ENCODE data around the gene ZNF668. TPM values are rescaled to one million over a fixed set of nuclear protein-coding genes. Genes with fewer than 3 reads are reported as not detected.

ZNF668 gene
- total and polyA plus RNA-seq, 2 of the 13 experiments (the other 11 are each of a cell fraction or from before 2014, with no cell fraction given) = 3.8 to 9.8 TPM

DNA sequence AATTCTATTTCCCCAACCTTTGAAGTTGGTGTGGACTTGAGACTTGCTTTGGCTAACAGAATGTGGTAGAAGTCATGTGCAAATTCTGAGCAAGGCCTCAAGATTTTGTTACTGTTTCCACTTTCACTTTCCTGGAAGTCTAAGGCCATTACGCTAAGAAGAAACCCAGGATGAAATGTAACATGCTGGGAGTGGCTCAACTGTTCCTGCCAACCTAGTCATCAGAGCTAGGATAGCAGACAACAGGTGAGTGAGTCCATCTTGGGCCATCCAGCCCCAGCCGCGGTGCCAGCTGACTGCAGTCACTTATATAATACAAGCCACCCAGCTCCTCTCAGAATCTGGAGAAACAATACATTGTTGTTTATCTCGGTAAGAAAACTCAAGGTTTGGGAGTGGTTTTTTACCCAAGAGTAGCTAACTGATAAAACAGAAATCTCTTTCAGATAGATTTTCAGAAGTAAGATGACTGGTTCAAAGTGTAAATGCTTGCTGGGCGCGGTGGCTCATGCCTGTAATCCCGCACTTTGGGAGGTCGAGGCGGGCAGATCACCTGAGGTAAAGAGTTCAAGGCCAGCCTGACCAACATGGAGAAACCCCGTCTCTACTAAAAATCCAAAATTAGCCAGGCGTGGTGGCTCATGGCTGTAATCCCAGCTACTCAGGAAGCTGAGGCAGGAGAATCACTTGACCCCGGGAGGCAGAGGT, 51.3 kb downstream of the ZNF668 start (continued):
- TF ChIP-seq TOE1 (CRISPR knock-in tag; IDR thresholded peaks at IDR 0.05) (no peak), WIZ (CRISPR knock-in tag; IDR thresholded peaks at IDR 0.05) (no peak), PITX1 (CRISPR knock-in tag; IDR thresholded peaks at IDR 0.05) (no peak), ZNF564 (CRISPR knock-in tag; IDR thresholded peaks at IDR 0.05) (no peak), ZFP36L2 (CRISPR knock-in tag; IDR thresholded peaks at IDR 0.05) (no peak), ZNF460 (CRISPR knock-in tag; IDR thresholded peaks at IDR 0.05; ENCODE audit: borderline replicate concordance) (no peak), KAT8 (CRISPR knock-in tag; IDR thresholded peaks at IDR 0.05) (no peak), ZNF501 (CRISPR knock-in tag; IDR thresholded peaks at IDR 0.05) (no peak), ZNF615 (CRISPR knock-in tag; IDR thresholded peaks at IDR 0.05; ENCODE audit: borderline replicate concordance) (no peak), ZSCAN29 (CRISPR knock-in tag; conservative IDR thresholded peaks at IDR 0.05) (no peak), ATRX (CRISPR knock-in tag; IDR thresholded peaks at IDR 0.05; ENCODE audit: borderline replicate concordance) (no peak), HOXA3 (CRISPR knock-in tag; IDR thresholded peaks at IDR 0.05) (no peak), FIP1L1 (IDR thresholded peaks at IDR 0.05; ENCODE audit: borderline replicate concordance, insufficient read depth, low read depth, low read length) (no peak), NFKB2 (CRISPR knock-in tag; IDR thresholded peaks at IDR 0.05; ENCODE audit: borderline replicate concordance) (0 out of 2 replicates have a peak, but pooled peaks have one; percentile 23), ZC3H4 (CRISPR knock-in tag; IDR thresholded peaks at IDR 0.05; ENCODE audit: borderline replicate concordance) (no peak)
- TF ChIP-seq, protein P1, sequence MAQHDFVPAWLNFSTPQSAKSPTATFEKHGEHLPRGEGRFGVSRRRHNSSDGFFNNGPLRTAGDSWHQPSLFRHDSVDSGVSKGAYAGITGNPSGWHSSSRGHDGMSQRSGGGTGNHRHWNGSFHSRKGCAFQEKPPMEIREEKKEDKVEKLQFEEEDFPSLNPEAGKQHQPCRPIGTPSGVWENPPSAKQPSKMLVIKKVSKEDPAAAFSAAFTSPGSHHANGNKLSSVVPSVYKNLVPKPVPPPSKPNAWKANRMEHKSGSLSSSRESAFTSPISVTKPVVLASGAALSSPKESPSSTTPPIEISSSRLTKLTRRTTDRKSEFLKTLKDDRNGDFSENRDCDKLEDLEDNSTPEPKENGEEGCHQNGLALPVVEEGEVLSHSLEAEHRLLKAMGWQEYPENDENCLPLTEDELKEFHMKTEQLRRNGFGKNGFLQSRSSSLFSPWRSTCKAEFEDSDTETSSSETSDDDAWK (CRISPR knock-in tag; IDR thresholded peaks at IDR 0.05) = no peak
- TF ChIP-seq, protein P2, sequence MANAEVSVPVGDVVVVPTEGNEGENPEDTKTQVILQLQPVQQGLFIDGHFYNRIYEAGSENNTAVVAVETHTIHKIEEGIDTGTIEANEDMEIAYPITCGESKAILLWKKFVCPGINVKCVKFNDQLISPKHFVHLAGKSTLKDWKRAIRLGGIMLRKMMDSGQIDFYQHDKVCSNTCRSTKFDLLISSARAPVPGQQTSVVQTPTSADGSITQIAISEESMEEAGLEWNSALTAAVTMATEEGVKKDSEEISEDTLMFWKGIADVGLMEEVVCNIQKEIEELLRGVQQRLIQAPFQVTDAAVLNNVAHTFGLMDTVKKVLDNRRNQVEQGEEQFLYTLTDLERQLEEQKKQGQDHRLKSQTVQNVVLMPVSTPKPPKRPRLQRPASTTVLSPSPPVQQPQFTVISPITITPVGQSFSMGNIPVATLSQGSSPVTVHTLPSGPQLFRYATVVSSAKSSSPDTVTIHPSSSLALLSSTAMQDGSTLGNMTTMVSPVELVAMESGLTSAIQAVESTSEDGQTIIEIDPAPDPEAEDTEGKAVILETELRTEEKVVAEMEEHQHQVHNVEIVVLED (CRISPR knock-in tag; IDR thresholded peaks at IDR 0.05; ENCODE audit: borderline replicate concordance) = no peak
- TF ChIP-seq, protein P3, sequence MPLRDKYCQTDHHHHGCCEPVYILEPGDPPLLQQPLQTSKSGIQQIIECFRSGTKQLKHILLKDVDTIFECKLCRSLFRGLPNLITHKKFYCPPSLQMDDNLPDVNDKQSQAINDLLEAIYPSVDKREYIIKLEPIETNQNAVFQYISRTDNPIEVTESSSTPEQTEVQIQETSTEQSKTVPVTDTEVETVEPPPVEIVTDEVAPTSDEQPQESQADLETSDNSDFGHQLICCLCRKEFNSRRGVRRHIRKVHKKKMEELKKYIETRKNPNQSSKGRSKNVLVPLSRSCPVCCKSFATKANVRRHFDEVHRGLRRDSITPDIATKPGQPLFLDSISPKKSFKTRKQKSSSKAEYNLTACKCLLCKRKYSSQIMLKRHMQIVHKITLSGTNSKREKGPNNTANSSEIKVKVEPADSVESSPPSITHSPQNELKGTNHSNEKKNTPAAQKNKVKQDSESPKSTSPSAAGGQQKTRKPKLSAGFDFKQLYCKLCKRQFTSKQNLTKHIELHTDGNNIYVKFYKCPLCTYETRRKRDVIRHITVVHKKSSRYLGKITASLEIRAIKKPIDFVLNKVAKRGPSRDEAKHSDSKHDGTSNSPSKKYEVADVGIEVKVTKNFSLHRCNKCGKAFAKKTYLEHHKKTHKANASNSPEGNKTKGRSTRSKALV (CRISPR knock-in tag; IDR thresholded peaks at IDR 0.05) = 0 out of 2 replicates have a peak, but pooled peaks have one; percentile 37
- TF ChIP-seq, protein P4, sequence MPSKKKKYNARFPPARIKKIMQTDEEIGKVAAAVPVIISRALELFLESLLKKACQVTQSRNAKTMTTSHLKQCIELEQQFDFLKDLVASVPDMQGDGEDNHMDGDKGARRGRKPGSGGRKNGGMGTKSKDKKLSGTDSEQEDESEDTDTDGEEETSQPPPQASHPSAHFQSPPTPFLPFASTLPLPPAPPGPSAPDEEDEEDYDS (CRISPR knock-in tag; IDR thresholded peaks at IDR 0.05) = no peak
- TF ChIP-seq, protein P5, sequence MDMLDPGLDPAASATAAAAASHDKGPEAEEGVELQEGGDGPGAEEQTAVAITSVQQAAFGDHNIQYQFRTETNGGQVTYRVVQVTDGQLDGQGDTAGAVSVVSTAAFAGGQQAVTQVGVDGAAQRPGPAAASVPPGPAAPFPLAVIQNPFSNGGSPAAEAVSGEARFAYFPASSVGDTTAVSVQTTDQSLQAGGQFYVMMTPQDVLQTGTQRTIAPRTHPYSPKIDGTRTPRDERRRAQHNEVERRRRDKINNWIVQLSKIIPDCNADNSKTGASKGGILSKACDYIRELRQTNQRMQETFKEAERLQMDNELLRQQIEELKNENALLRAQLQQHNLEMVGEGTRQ (IDR thresholded peaks at IDR 0.05; ENCODE audit: low read depth, low read length) = no peak
- TF ChIP-seq, protein P5 (CRISPR knock-in tag; IDR thresholded peaks at IDR 0.05; ENCODE audit: borderline replicate concordance) = no peak

Data from HepG2 (cell line).